ENCODE measurements around the gene LRRC2. TPM values are rescaled to one million over a fixed set of nuclear protein-coding genes. Genes with fewer than 3 reads are reported as not detected.

The LRRC2 gene
- total and polyA plus RNA-seq, 2 of the 13 experiments (the other 11 are each of a cell fraction or from before 2014, with no cell fraction given) = 0.27 to 0.58 TPM

DNA sequence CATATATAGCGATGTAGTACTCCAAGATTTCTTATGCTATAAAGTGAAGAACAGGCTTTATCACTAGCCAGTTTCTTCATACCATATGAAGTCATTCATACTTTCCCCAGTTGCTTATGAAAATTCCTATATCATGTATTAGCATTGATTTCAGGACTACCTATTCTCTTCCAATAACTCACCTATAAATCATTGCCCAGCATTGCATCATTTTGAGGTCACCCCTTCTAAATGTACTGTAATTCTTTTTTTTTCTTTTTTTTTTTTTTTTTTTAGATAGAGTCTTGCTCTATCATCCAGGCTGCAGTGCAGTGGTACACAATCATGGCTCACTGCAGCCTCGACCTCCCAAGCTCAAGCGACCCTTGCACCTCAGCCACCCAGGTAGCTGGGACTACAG lies 41.3 kb downstream of the LRRC2 start (continued):
- TF ChIP-seq, protein P1, sequence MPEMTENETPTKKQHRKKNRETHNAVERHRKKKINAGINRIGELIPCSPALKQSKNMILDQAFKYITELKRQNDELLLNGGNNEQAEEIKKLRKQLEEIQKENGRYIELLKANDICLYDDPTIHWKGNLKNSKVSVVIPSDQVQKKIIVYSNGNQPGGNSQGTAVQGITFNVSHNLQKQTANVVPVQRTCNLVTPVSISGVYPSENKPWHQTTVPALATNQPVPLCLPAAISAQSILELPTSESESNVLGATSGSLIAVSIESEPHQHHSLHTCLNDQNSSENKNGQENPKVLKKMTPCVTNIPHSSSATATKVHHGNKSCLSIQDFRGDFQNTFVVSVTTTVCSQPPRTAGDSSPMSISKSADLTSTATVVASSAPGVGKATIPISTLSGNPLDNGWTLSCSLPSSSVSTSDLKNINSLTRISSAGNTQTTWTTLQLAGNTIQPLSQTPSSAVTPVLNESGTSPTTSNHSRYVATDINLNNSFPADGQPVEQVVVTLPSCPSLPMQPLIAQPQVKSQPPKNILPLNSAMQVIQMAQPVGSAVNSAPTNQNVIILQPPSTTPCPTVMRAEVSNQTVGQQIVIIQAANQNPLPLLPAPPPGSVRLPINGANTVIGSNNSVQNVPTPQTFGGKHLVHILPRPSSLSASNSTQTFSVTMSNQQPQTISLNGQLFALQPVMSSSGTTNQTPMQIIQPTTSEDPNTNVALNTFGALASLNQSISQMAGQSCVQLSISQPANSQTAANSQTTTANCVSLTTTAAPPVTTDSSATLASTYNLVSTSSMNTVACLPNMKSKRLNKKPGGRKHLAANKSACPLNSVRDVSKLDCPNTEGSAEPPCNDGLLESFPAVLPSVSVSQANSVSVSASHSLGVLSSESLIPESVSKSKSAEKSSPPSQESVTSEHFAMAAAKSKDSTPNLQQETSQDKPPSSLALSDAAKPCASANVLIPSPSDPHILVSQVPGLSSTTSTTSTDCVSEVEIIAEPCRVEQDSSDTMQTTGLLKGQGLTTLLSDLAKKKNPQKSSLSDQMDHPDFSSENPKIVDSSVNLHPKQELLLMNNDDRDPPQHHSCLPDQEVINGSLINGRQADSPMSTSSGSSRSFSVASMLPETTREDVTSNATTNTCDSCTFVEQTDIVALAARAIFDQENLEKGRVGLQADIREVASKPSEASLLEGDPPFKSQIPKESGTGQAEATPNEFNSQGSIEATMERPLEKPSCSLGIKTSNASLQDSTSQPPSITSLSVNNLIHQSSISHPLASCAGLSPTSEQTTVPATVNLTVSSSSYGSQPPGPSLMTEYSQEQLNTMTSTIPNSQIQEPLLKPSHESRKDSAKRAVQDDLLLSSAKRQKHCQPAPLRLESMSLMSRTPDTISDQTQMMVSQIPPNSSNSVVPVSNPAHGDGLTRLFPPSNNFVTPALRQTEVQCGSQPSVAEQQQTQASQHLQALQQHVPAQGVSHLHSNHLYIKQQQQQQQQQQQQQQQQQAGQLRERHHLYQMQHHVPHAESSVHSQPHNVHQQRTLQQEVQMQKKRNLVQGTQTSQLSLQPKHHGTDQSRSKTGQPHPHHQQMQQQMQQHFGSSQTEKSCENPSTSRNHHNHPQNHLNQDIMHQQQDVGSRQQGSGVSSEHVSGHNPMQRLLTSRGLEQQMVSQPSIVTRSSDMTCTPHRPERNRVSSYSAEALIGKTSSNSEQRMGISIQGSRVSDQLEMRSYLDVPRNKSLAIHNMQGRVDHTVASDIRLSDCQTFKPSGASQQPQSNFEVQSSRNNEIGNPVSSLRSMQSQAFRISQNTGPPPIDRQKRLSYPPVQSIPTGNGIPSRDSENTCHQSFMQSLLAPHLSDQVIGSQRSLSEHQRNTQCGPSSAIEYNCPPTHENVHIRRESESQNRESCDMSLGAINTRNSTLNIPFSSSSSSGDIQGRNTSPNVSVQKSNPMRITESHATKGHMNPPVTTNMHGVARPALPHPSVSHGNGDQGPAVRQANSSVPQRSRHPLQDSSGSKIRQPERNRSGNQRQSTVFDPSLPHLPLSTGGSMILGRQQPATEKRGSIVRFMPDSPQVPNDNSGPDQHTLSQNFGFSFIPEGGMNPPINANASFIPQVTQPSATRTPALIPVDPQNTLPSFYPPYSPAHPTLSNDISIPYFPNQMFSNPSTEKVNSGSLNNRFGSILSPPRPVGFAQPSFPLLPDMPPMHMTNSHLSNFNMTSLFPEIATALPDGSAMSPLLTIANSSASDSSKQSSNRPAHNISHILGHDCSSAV (CRISPR knock-in tag; IDR thresholded peaks at IDR 0.05; ENCODE audit: borderline replicate concordance) = no peak
- TF ChIP-seq, protein P2, sequence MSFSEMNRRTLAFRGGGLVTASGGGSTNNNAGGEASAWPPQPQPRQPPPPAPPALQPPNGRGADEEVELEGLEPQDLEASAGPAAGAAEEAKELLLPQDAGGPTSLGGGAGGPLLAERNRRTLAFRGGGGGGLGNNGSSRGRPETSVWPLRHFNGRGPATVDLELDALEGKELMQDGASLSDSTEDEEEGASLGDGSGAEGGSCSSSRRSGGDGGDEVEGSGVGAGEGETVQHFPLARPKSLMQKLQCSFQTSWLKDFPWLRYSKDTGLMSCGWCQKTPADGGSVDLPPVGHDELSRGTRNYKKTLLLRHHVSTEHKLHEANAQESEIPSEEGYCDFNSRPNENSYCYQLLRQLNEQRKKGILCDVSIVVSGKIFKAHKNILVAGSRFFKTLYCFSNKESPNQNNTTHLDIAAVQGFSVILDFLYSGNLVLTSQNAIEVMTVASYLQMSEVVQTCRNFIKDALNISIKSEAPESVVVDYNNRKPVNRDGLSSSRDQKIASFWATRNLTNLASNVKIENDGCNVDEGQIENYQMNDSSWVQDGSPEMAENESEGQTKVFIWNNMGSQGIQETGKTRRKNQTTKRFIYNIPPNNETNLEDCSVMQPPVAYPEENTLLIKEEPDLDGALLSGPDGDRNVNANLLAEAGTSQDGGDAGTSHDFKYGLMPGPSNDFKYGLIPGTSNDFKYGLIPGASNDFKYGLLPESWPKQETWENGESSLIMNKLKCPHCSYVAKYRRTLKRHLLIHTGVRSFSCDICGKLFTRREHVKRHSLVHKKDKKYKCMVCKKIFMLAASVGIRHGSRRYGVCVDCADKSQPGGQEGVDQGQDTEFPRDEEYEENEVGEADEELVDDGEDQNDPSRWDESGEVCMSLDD (CRISPR knock-in tag; IDR thresholded peaks at IDR 0.05; ENCODE audit: borderline replicate concordance) = no peak
- TF ChIP-seq ZNF672 (CRISPR knock-in tag; IDR thresholded peaks at IDR 0.05) = no peak
- no peak for TF ChIP-seq PHB2 (IDR thresholded peaks at IDR 0.05; ENCODE audit: partially characterized antibody)
- TF ChIP-seq, protein P3, sequence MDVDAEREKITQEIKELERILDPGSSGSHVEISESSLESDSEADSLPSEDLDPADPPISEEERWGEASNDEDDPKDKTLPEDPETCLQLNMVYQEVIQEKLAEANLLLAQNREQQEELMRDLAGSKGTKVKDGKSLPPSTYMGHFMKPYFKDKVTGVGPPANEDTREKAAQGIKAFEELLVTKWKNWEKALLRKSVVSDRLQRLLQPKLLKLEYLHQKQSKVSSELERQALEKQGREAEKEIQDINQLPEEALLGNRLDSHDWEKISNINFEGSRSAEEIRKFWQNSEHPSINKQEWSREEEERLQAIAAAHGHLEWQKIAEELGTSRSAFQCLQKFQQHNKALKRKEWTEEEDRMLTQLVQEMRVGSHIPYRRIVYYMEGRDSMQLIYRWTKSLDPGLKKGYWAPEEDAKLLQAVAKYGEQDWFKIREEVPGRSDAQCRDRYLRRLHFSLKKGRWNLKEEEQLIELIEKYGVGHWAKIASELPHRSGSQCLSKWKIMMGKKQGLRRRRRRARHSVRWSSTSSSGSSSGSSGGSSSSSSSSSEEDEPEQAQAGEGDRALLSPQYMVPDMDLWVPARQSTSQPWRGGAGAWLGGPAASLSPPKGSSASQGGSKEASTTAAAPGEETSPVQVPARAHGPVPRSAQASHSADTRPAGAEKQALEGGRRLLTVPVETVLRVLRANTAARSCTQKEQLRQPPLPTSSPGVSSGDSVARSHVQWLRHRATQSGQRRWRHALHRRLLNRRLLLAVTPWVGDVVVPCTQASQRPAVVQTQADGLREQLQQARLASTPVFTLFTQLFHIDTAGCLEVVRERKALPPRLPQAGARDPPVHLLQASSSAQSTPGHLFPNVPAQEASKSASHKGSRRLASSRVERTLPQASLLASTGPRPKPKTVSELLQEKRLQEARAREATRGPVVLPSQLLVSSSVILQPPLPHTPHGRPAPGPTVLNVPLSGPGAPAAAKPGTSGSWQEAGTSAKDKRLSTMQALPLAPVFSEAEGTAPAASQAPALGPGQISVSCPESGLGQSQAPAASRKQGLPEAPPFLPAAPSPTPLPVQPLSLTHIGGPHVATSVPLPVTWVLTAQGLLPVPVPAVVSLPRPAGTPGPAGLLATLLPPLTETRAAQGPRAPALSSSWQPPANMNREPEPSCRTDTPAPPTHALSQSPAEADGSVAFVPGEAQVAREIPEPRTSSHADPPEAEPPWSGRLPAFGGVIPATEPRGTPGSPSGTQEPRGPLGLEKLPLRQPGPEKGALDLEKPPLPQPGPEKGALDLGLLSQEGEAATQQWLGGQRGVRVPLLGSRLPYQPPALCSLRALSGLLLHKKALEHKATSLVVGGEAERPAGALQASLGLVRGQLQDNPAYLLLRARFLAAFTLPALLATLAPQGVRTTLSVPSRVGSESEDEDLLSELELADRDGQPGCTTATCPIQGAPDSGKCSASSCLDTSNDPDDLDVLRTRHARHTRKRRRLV (CRISPR knock-in tag; IDR thresholded peaks at IDR 0.05) = no peak
- no peak for TF ChIP-seq ZC3H4 (CRISPR knock-in tag; IDR thresholded peaks at IDR 0.05; ENCODE audit: borderline replicate concordance)
- no peak for TF ChIP-seq TOE1 (CRISPR knock-in tag; IDR thresholded peaks at IDR 0.05)
- TF ChIP-seq, protein P4, sequence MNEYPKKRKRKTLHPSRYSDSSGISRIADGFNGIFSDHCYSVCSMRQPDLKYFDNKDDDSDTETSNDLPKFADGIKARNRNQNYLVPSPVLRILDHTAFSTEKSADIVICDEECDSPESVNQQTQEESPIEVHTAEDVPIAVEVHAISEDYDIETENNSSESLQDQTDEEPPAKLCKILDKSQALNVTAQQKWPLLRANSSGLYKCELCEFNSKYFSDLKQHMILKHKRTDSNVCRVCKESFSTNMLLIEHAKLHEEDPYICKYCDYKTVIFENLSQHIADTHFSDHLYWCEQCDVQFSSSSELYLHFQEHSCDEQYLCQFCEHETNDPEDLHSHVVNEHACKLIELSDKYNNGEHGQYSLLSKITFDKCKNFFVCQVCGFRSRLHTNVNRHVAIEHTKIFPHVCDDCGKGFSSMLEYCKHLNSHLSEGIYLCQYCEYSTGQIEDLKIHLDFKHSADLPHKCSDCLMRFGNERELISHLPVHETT (CRISPR knock-in tag; conservative IDR thresholded peaks at IDR 0.05) = no peak

Measured in HepG2 (cell line).